Upper lobe of right lung (tissue), 1 donor: Measurements from ENCODE around the gene TMEM269. TPM values are rescaled to one million over a fixed set of nuclear protein-coding genes. Genes with fewer than 3 reads are reported as not detected.
A peak's percentile ranks its signal among the peaks of the same experiment; 100 is the strongest.

Source experiments
- ATAC-seq: fragments of 200-7000 bp; cut with Tn5 transposase; one replicate; pipeline ENCODE4 v1.9.1; 2020; ENCODE audit warnings: mild to moderate bottlenecking, moderate library complexity
- DNase-seq: peaks from one replicate; pipeline ENCODE4 v3.0.0-alpha.2; 2020
- H3K27ac ChIP-seq: fragments of 200-600 bp; one replicate; pipeline ENCODE4 v1.8.0; 2022
- H3K27me3 ChIP-seq: fragments of 200-600 bp; one replicate; pipeline ENCODE4 v1.8.0; 2022; ENCODE audit warnings: mild to moderate bottlenecking
- H3K36me3 ChIP-seq: fragments of 200-600 bp; one replicate; pipeline ENCODE4 v1.8.0; 2022
- H3K4me1 ChIP-seq: fragments of 200-600 bp; one replicate; pipeline ENCODE4 v1.8.0; 2022
- H3K4me3 ChIP-seq: fragments of 200-600 bp; one replicate; pipeline ENCODE4 v1.8.0; 2022; ENCODE audit warnings: mild to moderate bottlenecking
- H3K9me3 ChIP-seq: fragments of 200-600 bp; one replicate; pipeline ENCODE4 v1.8.0; 2022
- CTCF ChIP-seq: fragments of 200-600 bp; IDR thresholded peaks from one replicate; pipeline ENCODE4 v1.8.0; 2022; ENCODE audit warnings: antibody characterized with exemption
- intact Hi-C: fragments of 100-400 bp; cut with DNase I; formaldehyde crosslinking; loops from one replicate; pipeline ENCODE4 v1.11.0; 2022
- total RNA-seq: library from RNA; stranded (reverse); fragmentation: NEBNext Ultra II Directional; extraction: Animal tissue kit (Norgen Biotek cat#: 25700); gene quantifications from one replicate; pipeline ENCODE4 v1.2.1, GENCODE V29; 2021
- donor health status: DM: no; HTN: yes; CAD: no; lungs with severe emphysema.

The TMEM269 gene
- total RNA-seq, 1 donor from 2014 or later = not detected

- intact Hi-C loops = no loop called here
- no peaks in the 10 kb centered on the region for H3K36me3 ChIP-seq
- peak; percentile 84 for ATAC-seq
- no peak for DNase-seq
- TF ChIP-seq CTCF = no peak
- no peaks in the 10 kb centered on the region for H3K27me3 ChIP-seq
- H3K4me1 ChIP-seq = no peaks in the 10 kb centered on the region
- no peaks in the 10 kb centered on the region for H3K9me3 ChIP-seq
- H3K4me3 ChIP-seq = no peak overlapping the region
- H3K27ac ChIP-seq = peak overlapping the region; percentile 39
These were observed 53.8 kb downstream of the TMEM269 start for GRCh38 chr1:42838482-42839190.

DNA sequence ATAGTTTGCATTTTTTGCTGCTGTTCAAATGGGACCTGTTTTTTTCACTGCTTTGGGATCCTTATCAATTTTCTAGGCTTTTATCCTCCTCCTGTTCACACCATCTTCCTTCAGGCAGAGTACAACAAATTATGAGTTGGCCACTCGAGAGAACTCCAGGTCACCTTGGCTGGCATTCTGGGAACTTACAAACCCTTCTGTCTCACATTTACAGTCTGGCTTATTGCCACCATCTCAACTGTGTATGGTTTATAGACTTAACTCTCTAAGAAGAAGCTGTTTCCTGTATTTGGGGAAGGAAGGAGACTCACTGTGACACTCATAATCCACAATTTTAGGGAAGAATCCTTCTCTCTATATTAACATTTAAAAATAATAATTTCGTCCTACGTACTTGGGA is 56.2 kb downstream of the TMEM269 start:
- Histone ChIP-seq H3K36me3 (no peaks in the 10 kb centered on the region), H3K9me3 (no peaks in the 10 kb centered on the region), H3K4me3 (no peak overlapping the region), H3K4me1 (peaks cover 6% of the 10 kb centered on the region), H3K27me3 (no peaks in the 10 kb centered on the region), H3K27ac (no peak overlapping the region)
- intact Hi-C loops = no loop called here
- ATAC-seq = no peak
- no peak for DNase-seq
- no peak for TF ChIP-seq CTCF

DNA sequence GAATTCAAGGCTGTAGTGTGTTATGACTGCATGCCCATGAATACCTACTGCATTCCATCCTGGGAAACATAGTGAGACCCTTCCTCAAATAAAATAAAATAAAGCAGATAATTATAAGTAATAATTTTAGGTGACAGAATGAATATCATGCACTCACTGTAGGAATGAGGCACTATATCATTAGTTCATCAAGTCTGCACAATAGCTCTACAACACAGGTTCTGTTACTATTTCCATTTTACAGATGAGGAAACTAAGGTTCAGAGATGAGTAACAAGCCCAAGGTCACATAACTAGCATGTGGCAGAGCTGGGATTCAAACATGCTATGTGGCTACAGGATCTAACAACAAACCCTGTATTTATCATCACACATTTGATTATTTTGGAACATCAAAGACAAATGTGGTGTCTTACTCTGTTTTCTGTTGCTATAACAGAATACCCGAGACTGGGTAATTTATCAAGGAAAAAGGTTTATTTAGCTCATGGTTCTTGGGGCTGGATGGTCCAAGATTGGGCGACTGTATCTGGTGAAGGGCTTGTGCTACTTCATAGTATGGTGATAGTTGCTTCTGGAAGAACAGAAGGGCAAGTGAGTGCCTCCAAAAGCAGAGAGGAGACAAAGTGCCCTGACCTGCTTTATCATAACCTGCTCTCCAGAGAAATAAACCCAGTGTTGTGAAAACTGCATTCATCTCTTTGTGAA is 56.8 kb downstream of the TMEM269 start:
- no peaks in the 10 kb centered on the region for H3K36me3 ChIP-seq
- H3K27ac ChIP-seq = no peak overlapping the region
- TF ChIP-seq CTCF = no peak
- DNase-seq = no peak
- H3K4me3 ChIP-seq = no peak overlapping the region
- ATAC-seq = no peak
- no peaks in the 10 kb centered on the region for H3K9me3 ChIP-seq
- H3K4me1 ChIP-seq = peaks cover 7% of the 10 kb centered on the region
- H3K27me3 ChIP-seq = no peaks in the 10 kb centered on the region
- intact Hi-C loops = no loop called here

- intact Hi-C loops = no loop called here
- DNase-seq (no peak), ATAC-seq (no peak)
- Histone ChIP-seq H3K27ac (no peak overlapping the region), H3K4me1 (peaks cover 16% of the 10 kb centered on the region), H3K4me3 (no peak overlapping the region), H3K27me3 (no peaks in the 10 kb centered on the region), H3K36me3 (no peaks in the 10 kb centered on the region), H3K9me3 (no peaks in the 10 kb centered on the region)
- TF ChIP-seq CTCF = no peak
These were observed 59.9 kb downstream of the TMEM269 start for GRCh38 chr1:42844592-42845140.

- intact Hi-C loops = no loop called here
- no peak for TF ChIP-seq CTCF
- Histone ChIP-seq H3K27me3 (no peaks in the 10 kb centered on the region), H3K4me1 (peaks cover 16% of the 10 kb centered on the region), H3K4me3 (no peak overlapping the region), H3K9me3 (no peaks in the 10 kb centered on the region), H3K27ac (no peak overlapping the region), H3K36me3 (no peaks in the 10 kb centered on the region)
- ATAC-seq (no peak), DNase-seq (no peak)
These were observed 60.4 kb downstream of the TMEM269 start for GRCh38 chr1:42845193-42845592.
